ENCODE data around the gene MRPL9. TPM values are rescaled to one million over a fixed set of nuclear protein-coding genes. Genes with fewer than 3 reads are reported as not detected.
"Not testable (repeated sequence)": the region's sequence is repeated elsewhere in the genome, so short reads cannot be mapped to it uniquely, and the experiment has no call there.

MRPL9 gene
- total and polyA plus RNA-seq, 2 experiments from 2014 or later, result 89.0 to 126 TPM

- H3K79me2 ChIP-seq (replicated peaks; ENCODE audit: insufficient read depth); H3K27ac Mint-ChIP-seq; H3F3A ChIP-seq (replicated peaks; ENCODE audit: low read depth); H2AFZ ChIP-seq; H3K4me2 ChIP-seq; H4K20me1 ChIP-seq (replicated peaks; ENCODE audit: insufficient read depth); ATAC-seq; H3K4me3 Mint-ChIP-seq; H3K4me1 ChIP-seq (ENCODE audit: insufficient read depth); DNase-seq (ENCODE audit: low spot score); H3K27me3 ChIP-seq (ENCODE audit: insufficient read depth); H3K9me2 ChIP-seq (ENCODE audit: insufficient read depth); H3K36me3 ChIP-seq (ENCODE audit: insufficient read depth); H3K4me3 ChIP-seq; H3K9me3 Mint-ChIP-seq; H3K4me1 Mint-ChIP-seq; H3K36me3 Mint-ChIP-seq (ENCODE audit: low read depth); H3K27me3 Mint-ChIP-seq (ENCODE audit: insufficient read depth, low read depth, poor library complexity); H3K27ac ChIP-seq (ENCODE audit: low read depth): not testable (repeated sequence)
These were observed 6.0 kb upstream of the MRPL9 start for GRCh38 chr1:151769270-151769669.

DNA sequence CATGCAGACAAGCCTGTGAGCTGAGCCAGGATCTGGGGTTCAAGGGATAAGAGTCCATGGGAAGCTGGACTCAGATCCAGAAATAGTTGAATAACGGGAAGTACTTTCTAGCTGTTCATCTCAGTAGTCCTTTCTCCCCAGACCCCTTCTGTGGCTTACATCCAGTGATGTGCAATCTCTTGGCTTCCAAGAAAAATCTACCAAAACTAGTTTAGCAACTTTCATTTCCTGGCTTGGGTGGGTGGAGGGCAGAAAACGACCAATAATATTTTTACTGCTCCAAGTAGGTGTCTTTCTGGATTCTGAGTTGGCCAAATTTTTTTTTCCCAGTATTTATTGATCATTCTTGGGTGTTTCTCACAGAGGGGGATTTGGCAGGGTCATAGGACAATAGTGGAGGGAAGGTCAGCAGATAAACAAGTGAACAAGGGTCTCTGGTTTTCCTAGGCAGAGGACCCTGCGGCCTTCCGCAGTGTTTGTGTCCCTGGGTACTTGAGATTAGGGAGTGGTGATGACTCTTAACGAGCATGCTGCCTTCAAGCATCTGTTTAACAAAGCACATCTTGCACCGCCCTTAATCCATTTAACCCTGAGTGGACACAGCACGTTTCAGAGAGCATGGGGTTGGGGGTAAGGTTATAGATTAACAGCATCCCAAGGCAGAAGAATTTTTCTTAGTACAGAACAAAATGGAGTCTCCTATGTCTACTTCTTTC lies 5.2 kb upstream of the MRPL9 start:
- H3K4me2 ChIP-seq; H3F3A ChIP-seq (replicated peaks; ENCODE audit: low read depth); H3K36me3 ChIP-seq (ENCODE audit: insufficient read depth); H3K4me3 Mint-ChIP-seq; ATAC-seq; H3K36me3 Mint-ChIP-seq (ENCODE audit: low read depth); H3K27ac ChIP-seq (ENCODE audit: low read depth); H3K4me1 Mint-ChIP-seq; H3K9me3 Mint-ChIP-seq; H3K9me2 ChIP-seq (ENCODE audit: insufficient read depth); H3K27me3 Mint-ChIP-seq (ENCODE audit: insufficient read depth, low read depth, poor library complexity); H3K4me1 ChIP-seq (ENCODE audit: insufficient read depth); H3K4me3 ChIP-seq; H3K79me2 ChIP-seq (replicated peaks; ENCODE audit: insufficient read depth); H3K27ac Mint-ChIP-seq; H3K27me3 ChIP-seq (ENCODE audit: insufficient read depth); H2AFZ ChIP-seq; H4K20me1 ChIP-seq (replicated peaks; ENCODE audit: insufficient read depth); DNase-seq (ENCODE audit: low spot score): not testable (repeated sequence)

DNA sequence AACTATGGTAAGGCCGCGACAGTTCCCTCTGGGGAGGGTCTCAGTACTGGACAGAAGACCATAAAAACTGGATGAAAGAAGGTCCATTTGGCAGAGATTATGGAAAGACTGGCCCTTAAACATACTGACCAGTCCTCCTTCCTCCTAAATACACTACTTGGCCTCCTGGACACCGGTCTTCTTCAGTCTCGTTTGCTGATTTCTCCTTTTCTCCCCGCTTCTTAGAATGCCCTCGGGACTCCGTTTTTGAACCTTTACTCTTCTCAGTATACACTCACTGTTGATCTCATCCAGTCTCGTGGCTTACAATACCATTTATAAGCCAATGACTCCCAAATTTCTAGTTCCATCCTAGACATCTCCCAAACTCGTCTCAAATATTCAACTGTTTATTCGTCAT lies 694 bp upstream of the MRPL9 start:
- peak overlapping the region; percentile 90 for H2AFZ ChIP-seq
- peak overlapping the region; percentile 89 for H3K4me2 ChIP-seq
- no peak for ATAC-seq
- H3F3A ChIP-seq (replicated peaks; ENCODE audit: low read depth), result no peaks in the 10 kb centered on the region
- TF ChIP-seq, protein P1, sequence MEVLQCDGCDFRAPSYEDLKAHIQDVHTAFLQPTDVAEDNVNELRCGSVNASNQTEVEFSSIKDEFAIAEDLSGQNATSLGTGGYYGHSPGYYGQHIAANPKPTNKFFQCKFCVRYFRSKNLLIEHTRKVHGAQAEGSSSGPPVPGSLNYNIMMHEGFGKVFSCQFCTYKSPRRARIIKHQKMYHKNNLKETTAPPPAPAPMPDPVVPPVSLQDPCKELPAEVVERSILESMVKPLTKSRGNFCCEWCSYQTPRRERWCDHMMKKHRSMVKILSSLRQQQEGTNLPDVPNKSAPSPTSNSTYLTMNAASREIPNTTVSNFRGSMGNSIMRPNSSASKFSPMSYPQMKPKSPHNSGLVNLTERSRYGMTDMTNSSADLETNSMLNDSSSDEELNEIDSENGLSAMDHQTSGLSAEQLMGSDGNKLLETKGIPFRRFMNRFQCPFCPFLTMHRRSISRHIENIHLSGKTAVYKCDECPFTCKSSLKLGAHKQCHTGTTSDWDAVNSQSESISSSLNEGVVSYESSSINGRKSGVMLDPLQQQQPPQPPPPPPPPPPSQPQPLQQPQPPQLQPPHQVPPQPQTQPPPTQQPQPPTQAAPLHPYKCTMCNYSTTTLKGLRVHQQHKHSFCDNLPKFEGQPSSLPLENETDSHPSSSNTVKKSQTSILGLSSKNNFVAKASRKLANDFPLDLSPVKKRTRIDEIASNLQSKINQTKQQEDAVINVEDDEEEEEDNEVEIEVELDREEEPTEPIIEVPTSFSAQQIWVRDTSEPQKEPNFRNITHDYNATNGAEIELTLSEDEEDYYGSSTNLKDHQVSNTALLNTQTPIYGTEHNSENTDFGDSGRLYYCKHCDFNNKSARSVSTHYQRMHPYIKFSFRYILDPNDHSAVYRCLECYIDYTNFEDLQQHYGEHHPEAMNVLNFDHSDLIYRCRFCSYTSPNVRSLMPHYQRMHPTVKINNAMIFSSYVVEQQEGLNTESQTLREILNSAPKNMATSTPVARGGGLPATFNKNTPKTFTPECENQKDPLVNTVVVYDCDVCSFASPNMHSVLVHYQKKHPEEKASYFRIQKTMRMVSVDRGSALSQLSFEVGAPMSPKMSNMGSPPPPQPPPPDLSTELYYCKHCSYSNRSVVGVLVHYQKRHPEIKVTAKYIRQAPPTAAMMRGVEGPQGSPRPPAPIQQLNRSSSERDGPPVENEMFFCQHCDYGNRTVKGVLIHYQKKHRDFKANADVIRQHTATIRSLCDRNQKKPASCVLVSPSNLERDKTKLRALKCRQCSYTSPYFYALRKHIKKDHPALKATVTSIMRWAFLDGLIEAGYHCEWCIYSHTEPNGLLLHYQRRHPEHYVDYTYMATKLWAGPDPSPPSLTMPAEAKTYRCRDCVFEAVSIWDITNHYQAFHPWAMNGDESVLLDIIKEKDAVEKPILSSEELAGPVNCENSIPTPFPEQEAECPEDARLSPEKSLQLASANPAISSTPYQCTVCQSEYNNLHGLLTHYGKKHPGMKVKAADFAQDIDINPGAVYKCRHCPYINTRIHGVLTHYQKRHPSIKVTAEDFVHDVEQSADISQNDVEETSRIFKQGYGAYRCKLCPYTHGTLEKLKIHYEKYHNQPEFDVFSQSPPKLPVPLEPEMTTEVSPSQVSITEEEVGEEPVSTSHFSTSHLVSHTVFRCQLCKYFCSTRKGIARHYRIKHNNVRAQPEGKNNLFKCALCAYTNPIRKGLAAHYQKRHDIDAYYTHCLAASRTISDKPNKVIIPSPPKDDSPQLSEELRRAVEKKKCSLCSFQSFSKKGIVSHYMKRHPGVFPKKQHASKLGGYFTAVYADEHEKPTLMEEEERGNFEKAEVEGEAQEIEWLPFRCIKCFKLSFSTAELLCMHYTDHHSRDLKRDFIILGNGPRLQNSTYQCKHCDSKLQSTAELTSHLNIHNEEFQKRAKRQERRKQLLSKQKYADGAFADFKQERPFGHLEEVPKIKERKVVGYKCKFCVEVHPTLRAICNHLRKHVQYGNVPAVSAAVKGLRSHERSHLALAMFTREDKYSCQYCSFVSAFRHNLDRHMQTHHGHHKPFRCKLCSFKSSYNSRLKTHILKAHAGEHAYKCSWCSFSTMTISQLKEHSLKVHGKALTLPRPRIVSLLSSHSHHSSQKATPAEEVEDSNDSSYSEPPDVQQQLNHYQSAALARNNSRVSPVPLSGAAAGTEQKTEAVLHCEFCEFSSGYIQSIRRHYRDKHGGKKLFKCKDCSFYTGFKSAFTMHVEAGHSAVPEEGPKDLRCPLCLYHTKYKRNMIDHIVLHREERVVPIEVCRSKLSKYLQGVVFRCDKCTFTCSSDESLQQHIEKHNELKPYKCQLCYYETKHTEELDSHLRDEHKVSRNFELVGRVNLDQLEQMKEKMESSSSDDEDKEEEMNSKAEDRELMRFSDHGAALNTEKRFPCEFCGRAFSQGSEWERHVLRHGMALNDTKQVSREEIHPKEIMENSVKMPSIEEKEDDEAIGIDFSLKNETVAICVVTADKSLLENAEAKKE (CRISPR knock-in tag; IDR thresholded peaks at IDR 0.05), result no peak
- TF ChIP-seq, protein P2, sequence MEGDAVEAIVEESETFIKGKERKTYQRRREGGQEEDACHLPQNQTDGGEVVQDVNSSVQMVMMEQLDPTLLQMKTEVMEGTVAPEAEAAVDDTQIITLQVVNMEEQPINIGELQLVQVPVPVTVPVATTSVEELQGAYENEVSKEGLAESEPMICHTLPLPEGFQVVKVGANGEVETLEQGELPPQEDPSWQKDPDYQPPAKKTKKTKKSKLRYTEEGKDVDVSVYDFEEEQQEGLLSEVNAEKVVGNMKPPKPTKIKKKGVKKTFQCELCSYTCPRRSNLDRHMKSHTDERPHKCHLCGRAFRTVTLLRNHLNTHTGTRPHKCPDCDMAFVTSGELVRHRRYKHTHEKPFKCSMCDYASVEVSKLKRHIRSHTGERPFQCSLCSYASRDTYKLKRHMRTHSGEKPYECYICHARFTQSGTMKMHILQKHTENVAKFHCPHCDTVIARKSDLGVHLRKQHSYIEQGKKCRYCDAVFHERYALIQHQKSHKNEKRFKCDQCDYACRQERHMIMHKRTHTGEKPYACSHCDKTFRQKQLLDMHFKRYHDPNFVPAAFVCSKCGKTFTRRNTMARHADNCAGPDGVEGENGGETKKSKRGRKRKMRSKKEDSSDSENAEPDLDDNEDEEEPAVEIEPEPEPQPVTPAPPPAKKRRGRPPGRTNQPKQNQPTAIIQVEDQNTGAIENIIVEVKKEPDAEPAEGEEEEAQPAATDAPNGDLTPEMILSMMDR (conservative IDR thresholded peaks at IDR 0.05; ENCODE audit: low read depth in 2 of 2), result no peak
- TF ChIP-seq EZH2 (IDR thresholded peaks at IDR 0.05; ENCODE audit: low read depth, unreplicated experiment), result no peak
- TF ChIP-seq NANOG (IDR thresholded peaks at IDR 0.05; ENCODE audit: borderline replicate concordance), result no peak
- TF ChIP-seq JUNB (IDR thresholded peaks at IDR 0.05; ENCODE audit: unreplicated experiment), result no peak
- TF ChIP-seq ETS1 (IDR thresholded peaks at IDR 0.05), result no peak
- no peak for TF ChIP-seq STAT1 (IDR thresholded peaks at IDR 0.05; ENCODE audit: unreplicated experiment)
- TF ChIP-seq POLR2AphosphoS5 (IDR thresholded peaks at IDR 0.05; ENCODE audit: low read depth), result no peak
- peaks cover 5% of the 10 kb centered on the region; the same call in 1 of the 2 replicates for H3K4me1 ChIP-seq (ENCODE audit: insufficient read depth)
- no peak for DNase-seq (ENCODE audit: low spot score)
- H3K4me1 Mint-ChIP-seq, result peaks cover 7% of the 10 kb centered on the region
- no peaks in the 10 kb centered on the region for H3K27me3 ChIP-seq (ENCODE audit: insufficient read depth)
- H3K27ac Mint-ChIP-seq, result peak overlapping the region; percentile 67
- peak overlapping the region; percentile 97 for H3K4me3 ChIP-seq
- peaks cover 32% of the 10 kb centered on the region for H3K36me3 Mint-ChIP-seq (ENCODE audit: low read depth)
- peak overlapping the region; percentile 90 for H3K27ac ChIP-seq (ENCODE audit: low read depth)
- H3K27me3 Mint-ChIP-seq (ENCODE audit: insufficient read depth, low read depth, poor library complexity), result no peaks in the 10 kb centered on the region
- H3K9me2 ChIP-seq (ENCODE audit: insufficient read depth), result no peaks in the 10 kb centered on the region
- H4K20me1 ChIP-seq (replicated peaks; ENCODE audit: insufficient read depth), result no peaks in the 10 kb centered on the region
- no peaks in the 10 kb centered on the region for H3K9me3 Mint-ChIP-seq
- H3K79me2 ChIP-seq (replicated peaks; ENCODE audit: insufficient read depth), result peaks cover 9% of the 10 kb centered on the region
- H3K36me3 ChIP-seq (ENCODE audit: insufficient read depth), result peaks cover 23% of the 10 kb centered on the region
- peak overlapping the region; percentile 80 for H3K4me3 Mint-ChIP-seq
